ENCODE measurements around the gene TP53I13.

Gene TP53I13

DNA sequence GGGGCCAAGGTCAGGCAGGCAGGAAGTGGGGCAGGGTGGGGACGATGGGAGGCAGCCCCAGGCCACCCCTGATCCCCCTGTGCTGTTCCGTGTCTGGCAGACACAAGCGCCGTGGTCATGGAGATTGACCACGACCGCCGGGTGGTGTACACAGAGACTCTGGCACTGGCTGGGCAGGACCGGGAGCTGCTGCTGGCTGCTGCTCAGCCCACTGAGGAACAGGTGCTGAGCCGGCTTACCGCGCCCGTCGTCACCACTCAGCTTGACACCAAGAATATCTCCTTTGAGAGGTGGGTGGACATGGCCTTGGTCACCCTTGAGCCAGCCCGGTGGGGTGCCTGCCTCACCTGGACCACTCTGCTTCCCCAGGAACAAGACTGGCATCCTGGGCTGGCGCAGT lies 40.5 kb downstream of the TP53I13 start:
- ChIA-PET CTCF (interaction anchor here (2.0 kb wide), 1 partner anchor 17 kb away, joined by 10 read pairs; the partner anchor contains the start of gene ANKRD13B), POLR2A (no interaction called here)
- H3K9me3 ChIP-seq (ENCODE audit: control insufficient read depth, insufficient read depth, low read depth, low read length): no peaks in the 10 kb centered on the region
- H3K36me3 ChIP-seq (ENCODE audit: control insufficient read depth in 2 of 2, insufficient read depth in 1 of 2, low read length in 2 of 2): peaks cover 0 to 35% of the 10 kb centered on the region in 2 experiments; a peak in 1 of 3 replicates
- no peak overlapping the region for H3K4me3 ChIP-seq (ENCODE audit: low read depth, low read length)
- no peak for TF ChIP-seq ZSCAN5A (tag by site-specific recombination; IDR thresholded peaks at IDR 0.05)
- no peak for TF ChIP-seq PBX3 (CRISPR knock-in tag; IDR thresholded peaks at IDR 0.05)
- no peak for TF ChIP-seq ZNF132 (tag by site-specific recombination; IDR thresholded peaks at IDR 0.05; ENCODE audit: borderline replicate concordance)
- no peak for TF ChIP-seq ZNF341 (tag by site-specific recombination; IDR thresholded peaks at IDR 0.05; ENCODE audit: low read depth)
- TF ChIP-seq, protein P1, sequence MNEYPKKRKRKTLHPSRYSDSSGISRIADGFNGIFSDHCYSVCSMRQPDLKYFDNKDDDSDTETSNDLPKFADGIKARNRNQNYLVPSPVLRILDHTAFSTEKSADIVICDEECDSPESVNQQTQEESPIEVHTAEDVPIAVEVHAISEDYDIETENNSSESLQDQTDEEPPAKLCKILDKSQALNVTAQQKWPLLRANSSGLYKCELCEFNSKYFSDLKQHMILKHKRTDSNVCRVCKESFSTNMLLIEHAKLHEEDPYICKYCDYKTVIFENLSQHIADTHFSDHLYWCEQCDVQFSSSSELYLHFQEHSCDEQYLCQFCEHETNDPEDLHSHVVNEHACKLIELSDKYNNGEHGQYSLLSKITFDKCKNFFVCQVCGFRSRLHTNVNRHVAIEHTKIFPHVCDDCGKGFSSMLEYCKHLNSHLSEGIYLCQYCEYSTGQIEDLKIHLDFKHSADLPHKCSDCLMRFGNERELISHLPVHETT (tag by site-specific recombination; IDR thresholded peaks at IDR 0.05): no peak
- TF ChIP-seq ZNF777 (tag by site-specific recombination; IDR thresholded peaks at IDR 0.05; ENCODE audit: borderline replicate concordance): no peak
- no peak for TF ChIP-seq ZBTB17 (tag by site-specific recombination; IDR thresholded peaks at IDR 0.05)
- TF ChIP-seq ZNF121 (tag by site-specific recombination; IDR thresholded peaks at IDR 0.05): no peak
- TF ChIP-seq ZNF248 (tag by site-specific recombination; IDR thresholded peaks at IDR 0.05): no peak
- TF ChIP-seq, protein P2, sequence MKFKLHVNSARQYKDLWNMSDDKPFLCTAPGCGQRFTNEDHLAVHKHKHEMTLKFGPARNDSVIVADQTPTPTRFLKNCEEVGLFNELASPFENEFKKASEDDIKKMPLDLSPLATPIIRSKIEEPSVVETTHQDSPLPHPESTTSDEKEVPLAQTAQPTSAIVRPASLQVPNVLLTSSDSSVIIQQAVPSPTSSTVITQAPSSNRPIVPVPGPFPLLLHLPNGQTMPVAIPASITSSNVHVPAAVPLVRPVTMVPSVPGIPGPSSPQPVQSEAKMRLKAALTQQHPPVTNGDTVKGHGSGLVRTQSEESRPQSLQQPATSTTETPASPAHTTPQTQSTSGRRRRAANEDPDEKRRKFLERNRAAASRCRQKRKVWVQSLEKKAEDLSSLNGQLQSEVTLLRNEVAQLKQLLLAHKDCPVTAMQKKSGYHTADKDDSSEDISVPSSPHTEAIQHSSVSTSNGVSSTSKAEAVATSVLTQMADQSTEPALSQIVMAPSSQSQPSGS (tag by site-specific recombination; IDR thresholded peaks at IDR 0.05; ENCODE audit: low read depth): no peak
- TF ChIP-seq, protein P3, sequence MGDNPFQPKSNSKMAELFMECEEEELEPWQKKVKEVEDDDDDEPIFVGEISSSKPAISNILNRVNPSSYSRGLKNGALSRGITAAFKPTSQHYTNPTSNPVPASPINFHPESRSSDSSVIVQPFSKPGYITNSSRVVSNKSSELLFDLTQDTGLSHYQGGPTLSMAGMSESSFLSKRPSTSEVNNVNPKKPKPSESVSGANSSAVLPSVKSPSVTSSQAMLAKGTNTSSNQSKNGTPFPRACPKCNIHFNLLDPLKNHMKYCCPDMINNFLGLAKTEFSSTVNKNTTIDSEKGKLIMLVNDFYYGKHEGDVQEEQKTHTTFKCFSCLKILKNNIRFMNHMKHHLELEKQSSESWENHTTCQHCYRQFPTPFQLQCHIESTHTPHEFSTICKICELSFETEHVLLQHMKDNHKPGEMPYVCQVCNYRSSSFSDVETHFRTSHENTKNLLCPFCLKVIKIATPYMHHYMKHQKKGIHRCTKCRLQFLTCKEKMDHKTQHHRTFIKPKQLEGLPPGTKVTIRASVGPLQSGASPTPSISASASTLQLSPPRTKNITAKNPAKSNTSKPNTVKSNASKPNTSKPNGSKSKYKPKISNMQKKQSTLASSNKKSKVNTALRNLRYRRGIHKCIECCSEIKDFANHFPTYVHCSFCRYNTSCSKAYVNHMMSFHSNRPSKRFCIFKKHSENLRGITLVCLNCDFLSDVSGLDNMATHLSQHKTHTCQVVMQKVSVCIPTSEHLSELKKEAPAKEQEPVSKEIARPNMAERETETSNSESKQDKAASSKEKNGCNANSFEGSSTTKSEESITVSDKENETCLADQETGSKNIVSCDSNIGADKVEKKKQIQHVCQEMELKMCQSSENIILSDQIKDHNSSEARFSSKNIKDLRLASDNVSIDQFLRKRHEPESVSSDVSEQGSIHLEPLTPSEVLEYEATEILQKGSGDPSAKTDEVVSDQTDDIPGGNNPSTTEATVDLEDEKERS (tag by site-specific recombination; IDR thresholded peaks at IDR 0.05): no peak
- TF ChIP-seq ZNF670 (tag by site-specific recombination; IDR thresholded peaks at IDR 0.05; ENCODE audit: low read depth): no peak
- TF ChIP-seq ZNF600 (tag by site-specific recombination; IDR thresholded peaks at IDR 0.05): no peak
- TF ChIP-seq ZNF768 (tag by site-specific recombination; IDR thresholded peaks at IDR 0.05): no peak
- no peak for TF ChIP-seq ZNF791 (tag by site-specific recombination; IDR thresholded peaks at IDR 0.05)
- TF ChIP-seq, protein P4, sequence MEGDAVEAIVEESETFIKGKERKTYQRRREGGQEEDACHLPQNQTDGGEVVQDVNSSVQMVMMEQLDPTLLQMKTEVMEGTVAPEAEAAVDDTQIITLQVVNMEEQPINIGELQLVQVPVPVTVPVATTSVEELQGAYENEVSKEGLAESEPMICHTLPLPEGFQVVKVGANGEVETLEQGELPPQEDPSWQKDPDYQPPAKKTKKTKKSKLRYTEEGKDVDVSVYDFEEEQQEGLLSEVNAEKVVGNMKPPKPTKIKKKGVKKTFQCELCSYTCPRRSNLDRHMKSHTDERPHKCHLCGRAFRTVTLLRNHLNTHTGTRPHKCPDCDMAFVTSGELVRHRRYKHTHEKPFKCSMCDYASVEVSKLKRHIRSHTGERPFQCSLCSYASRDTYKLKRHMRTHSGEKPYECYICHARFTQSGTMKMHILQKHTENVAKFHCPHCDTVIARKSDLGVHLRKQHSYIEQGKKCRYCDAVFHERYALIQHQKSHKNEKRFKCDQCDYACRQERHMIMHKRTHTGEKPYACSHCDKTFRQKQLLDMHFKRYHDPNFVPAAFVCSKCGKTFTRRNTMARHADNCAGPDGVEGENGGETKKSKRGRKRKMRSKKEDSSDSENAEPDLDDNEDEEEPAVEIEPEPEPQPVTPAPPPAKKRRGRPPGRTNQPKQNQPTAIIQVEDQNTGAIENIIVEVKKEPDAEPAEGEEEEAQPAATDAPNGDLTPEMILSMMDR (tag by site-specific recombination; IDR thresholded peaks at IDR 0.05): no peak
- no peaks in the 10 kb centered on the region for H3K4me1 ChIP-seq (ENCODE audit: control insufficient read depth, insufficient read depth, low read length)
- H3K27ac ChIP-seq (ENCODE audit: extremely low read depth, low read depth, low read length): no peak overlapping the region

Data from HEK293 (cell line).